Nephron (organoid): Measurements from ENCODE around the gene DPF3.

Experiments
- H3K27ac Mint-ChIP-seq, 3 experiments: 2 replicates each; pipeline ENCODE4 v1.8.0; 2020; ENCODE audit warnings: mixed read lengths in 3 of 3, mild to moderate bottlenecking in 2 of 3, moderate library complexity in 1 of 3
- H3K27me3 Mint-ChIP-seq: 2 replicates; pipeline ENCODE4 v1.8.0; 2021; ENCODE audit warnings: low read depth, mild to moderate bottlenecking, moderate library complexity, mixed read lengths
- H3K36me3 Mint-ChIP-seq: 2 replicates; pipeline ENCODE4 v1.8.0; 2020; ENCODE audit warnings: low read depth, mixed read lengths
- H3K4me1 Mint-ChIP-seq: 2 replicates; pipeline ENCODE4 v1.8.0; 2020; ENCODE audit warnings: mixed read lengths
- H3K4me3 Mint-ChIP-seq, 3 experiments: 2 replicates each; pipeline ENCODE4 v1.8.0; 2020; ENCODE audit warnings: mild to moderate bottlenecking in 3 of 3, mixed read lengths in 3 of 3, moderate library complexity in 2 of 3
- H3K9me3 Mint-ChIP-seq: 2 replicates; pipeline ENCODE4 v1.8.0; 2020; ENCODE audit warnings: mixed read lengths
- CTCF ChIP-seq, 3 experiments: fragments of 200-600 bp; sonication (generic); IDR thresholded peaks; one replicate each; pipeline ENCODE4 v1.5.0; 2021; ENCODE audit warnings: antibody characterized with exemption in 3 of 3; ENCODE audit not compliant: unreplicated experiment in 3 of 3

DPF3 gene

GRCh38 chr14:72766296-72766695, 127.6 kb downstream of the DPF3 start:
- Mint-ChIP-seq H3K36me3 (peaks cover 47% of the 10 kb centered on the region), H3K27me3 (peaks cover 4% of the 10 kb centered on the region), H3K9me3 (peaks cover 27% of the 10 kb centered on the region), H3K4me1 (no peaks in the 10 kb centered on the region), H3K27ac (no peak overlapping the region), H3K4me3 (no peak overlapping the region)
- TF ChIP-seq CTCF (IDR thresholded peaks at IDR 0.05; ENCODE audit: unreplicated experiment in 3 of 3): no peak

- H3K9me3 Mint-ChIP-seq: peaks cover 42% of the 10 kb centered on the region
- no peak for TF ChIP-seq CTCF (IDR thresholded peaks at IDR 0.05; ENCODE audit: unreplicated experiment in 3 of 3)
- peaks cover 58% of the 10 kb centered on the region for H3K36me3 Mint-ChIP-seq
- H3K27me3 Mint-ChIP-seq: peaks cover 4% of the 10 kb centered on the region
- no peak overlapping the region for H3K4me3 Mint-ChIP-seq
- no peak overlapping the region for H3K27ac Mint-ChIP-seq
- no peaks in the 10 kb centered on the region for H3K4me1 Mint-ChIP-seq
Measured at GRCh38 chr14:72763892-72764291, 130.0 kb downstream of the DPF3 start.

- H3K27me3 Mint-ChIP-seq: peaks cover 3% of the 10 kb centered on the region
- TF ChIP-seq CTCF (IDR thresholded peaks at IDR 0.05; ENCODE audit: unreplicated experiment in 3 of 3): no peak
- H3K9me3 Mint-ChIP-seq: peaks cover 30% of the 10 kb centered on the region
- no peak overlapping the region for H3K27ac Mint-ChIP-seq
- H3K36me3 Mint-ChIP-seq: peaks cover 34% of the 10 kb centered on the region
- H3K4me3 Mint-ChIP-seq: no peak overlapping the region
- H3K4me1 Mint-ChIP-seq: no peaks in the 10 kb centered on the region
Measured at GRCh38 chr14:72759670-72760069, 134.2 kb downstream of the DPF3 start.

GRCh38 chr14:72758993-72759392, 134.9 kb downstream of the DPF3 start:
- peaks cover 30% of the 10 kb centered on the region for H3K9me3 Mint-ChIP-seq
- no peak overlapping the region for H3K27ac Mint-ChIP-seq
- peaks cover 33% of the 10 kb centered on the region for H3K36me3 Mint-ChIP-seq
- no peaks in the 10 kb centered on the region for H3K4me1 Mint-ChIP-seq
- no peak for TF ChIP-seq CTCF (IDR thresholded peaks at IDR 0.05; ENCODE audit: unreplicated experiment in 3 of 3)
- H3K27me3 Mint-ChIP-seq: peaks cover 3% of the 10 kb centered on the region
- no peak overlapping the region for H3K4me3 Mint-ChIP-seq

- peaks cover 30% of the 10 kb centered on the region for H3K9me3 Mint-ChIP-seq
- H3K36me3 Mint-ChIP-seq: peaks cover 33% of the 10 kb centered on the region
- H3K4me1 Mint-ChIP-seq: no peaks in the 10 kb centered on the region
- no peak for TF ChIP-seq CTCF (IDR thresholded peaks at IDR 0.05; ENCODE audit: unreplicated experiment in 3 of 3)
- no peak overlapping the region for H3K4me3 Mint-ChIP-seq
- H3K27ac Mint-ChIP-seq: no peak overlapping the region
- peaks cover 3% of the 10 kb centered on the region for H3K27me3 Mint-ChIP-seq
Measured at GRCh38 chr14:72758420-72758819, 135.5 kb downstream of the DPF3 start.

- Mint-ChIP-seq H3K9me3 (peaks cover 30% of the 10 kb centered on the region), H3K4me3 (no peak overlapping the region), H3K27ac (no peak overlapping the region), H3K27me3 (peaks cover 3% of the 10 kb centered on the region), H3K36me3 (peaks cover 29% of the 10 kb centered on the region), H3K4me1 (no peaks in the 10 kb centered on the region)
- TF ChIP-seq CTCF (IDR thresholded peaks at IDR 0.05; ENCODE audit: unreplicated experiment in 3 of 3): no peak
Measured at GRCh38 chr14:72756967-72757366, 136.9 kb downstream of the DPF3 start.
